ENCODE results near the gene KIFC1. TPM values are rescaled to one million over a fixed set of nuclear protein-coding genes. Genes with fewer than 3 reads are reported as not detected.

Gene KIFC1
- total and polyA plus RNA-seq, 2 donors (not counting 1 experiment from before 2014, with no cell fraction given): 0.79 to 1.0 TPM

DNA sequence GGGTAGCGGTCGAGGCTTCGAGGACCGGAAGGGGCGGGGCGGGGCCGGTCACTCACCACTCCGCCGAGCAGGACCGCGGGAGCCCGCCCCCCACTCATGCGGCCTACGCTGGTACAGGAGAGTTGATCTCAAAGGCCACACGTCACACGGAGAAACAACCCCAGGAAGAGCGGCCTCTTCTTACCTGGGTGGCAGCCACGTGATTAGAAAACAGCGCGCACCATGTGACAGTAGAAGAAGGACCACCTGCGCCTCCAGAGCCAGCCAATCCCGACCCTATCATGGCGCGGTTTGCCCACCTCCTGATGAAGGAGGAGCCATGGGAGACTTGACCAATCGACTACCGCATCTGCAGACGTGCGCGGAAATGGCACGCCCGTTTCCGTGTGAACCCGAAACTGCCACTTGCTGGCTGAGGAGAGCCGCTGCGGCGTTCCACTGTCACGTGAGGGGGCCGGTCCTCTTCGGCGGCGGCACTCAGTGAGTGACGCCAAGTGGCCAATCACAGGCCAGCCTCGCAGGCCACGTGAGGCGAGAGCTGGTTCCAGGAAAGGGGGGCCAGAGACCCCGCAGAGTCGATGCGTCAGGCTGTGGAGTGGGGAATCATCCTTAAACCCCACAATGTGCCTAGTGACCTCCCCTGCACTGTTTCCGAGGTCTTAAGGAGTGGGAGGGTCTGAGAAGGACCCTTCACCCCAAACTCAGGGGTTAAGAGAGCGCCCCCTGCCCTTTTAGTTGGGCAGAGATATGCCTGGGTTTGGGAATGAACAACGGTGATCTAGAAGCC, 26.5 kb downstream of the KIFC1 start, which contains the start of gene CUTA:
CUTA (minus strand) TSS at position 205 of the 787 bp plus-strand sequence; CDS start at position 98, 107 bp downstream.
- H3K4me1 Mint-ChIP-seq: peaks cover 63% of the 10 kb centered on the region
- peak within 1 kb of the TSS; percentile 96 for H3K4me3 Mint-ChIP-seq
- DNase-seq: peak; percentile 100
- H2AFZ ChIP-seq (ENCODE audit: insufficient read depth, low read depth, low read length, poor library complexity, severe bottlenecking): peak within 1 kb of the TSS; percentile 71
- H3K27me3 Mint-ChIP-seq: peaks cover 4% of the 10 kb centered on the region
- peak within 1 kb of the TSS; percentile 97 for H3K27ac Mint-ChIP-seq
- peaks cover 40 to 65% of the 10 kb centered on the region in 2 donors for H3K4me1 ChIP-seq (ENCODE audit: control insufficient read depth in 2 of 2, insufficient read depth in 2 of 2, low read length in 2 of 2)
- ATAC-seq (ENCODE audit: low read depth): peak; percentile 89
- intact Hi-C loops (cut with micrococcal nuclease): loop anchor here (1.0 to 2.0 kb wide), 9 partner anchors 8 to 371 kb away; partner anchors contain the start of genes KIFC1, LEMD2, RXRB and SLC39A7
- CTCF ChIA-PET: interaction anchor here (0.9 to 1.9 kb wide), 7 partner anchors 11 to 153 kb away, joined by 3 to 8 read pairs (median 5); partner anchors contain the start of genes B3GALT4, ZBTB22 and ZBTB9
- H3K9me3 Mint-ChIP-seq (ENCODE audit: insufficient read depth): no peaks in the 10 kb centered on the region
- POLR2A ChIA-PET: interaction anchor here (0.6 to 1.7 kb wide), 12 partner anchors 8 to 446 kb away, joined by 3 to 6 read pairs (median 3); partner anchors contain the start of genes BAK1, RPS18, TAPBP and VPS52
- H3K79me2 ChIP-seq (ENCODE audit: control insufficient read depth, insufficient read depth, low read length): peaks cover 27% of the 10 kb centered on the region
- TF ChIP-seq EZH2 (IDR thresholded peaks at IDR 0.05; ENCODE audit: borderline replicate concordance, insufficient read depth, low read depth, low read length, poor library complexity, severe bottlenecking): no peak
- TF ChIP-seq, protein P1, sequence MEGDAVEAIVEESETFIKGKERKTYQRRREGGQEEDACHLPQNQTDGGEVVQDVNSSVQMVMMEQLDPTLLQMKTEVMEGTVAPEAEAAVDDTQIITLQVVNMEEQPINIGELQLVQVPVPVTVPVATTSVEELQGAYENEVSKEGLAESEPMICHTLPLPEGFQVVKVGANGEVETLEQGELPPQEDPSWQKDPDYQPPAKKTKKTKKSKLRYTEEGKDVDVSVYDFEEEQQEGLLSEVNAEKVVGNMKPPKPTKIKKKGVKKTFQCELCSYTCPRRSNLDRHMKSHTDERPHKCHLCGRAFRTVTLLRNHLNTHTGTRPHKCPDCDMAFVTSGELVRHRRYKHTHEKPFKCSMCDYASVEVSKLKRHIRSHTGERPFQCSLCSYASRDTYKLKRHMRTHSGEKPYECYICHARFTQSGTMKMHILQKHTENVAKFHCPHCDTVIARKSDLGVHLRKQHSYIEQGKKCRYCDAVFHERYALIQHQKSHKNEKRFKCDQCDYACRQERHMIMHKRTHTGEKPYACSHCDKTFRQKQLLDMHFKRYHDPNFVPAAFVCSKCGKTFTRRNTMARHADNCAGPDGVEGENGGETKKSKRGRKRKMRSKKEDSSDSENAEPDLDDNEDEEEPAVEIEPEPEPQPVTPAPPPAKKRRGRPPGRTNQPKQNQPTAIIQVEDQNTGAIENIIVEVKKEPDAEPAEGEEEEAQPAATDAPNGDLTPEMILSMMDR (IDR thresholded peaks at IDR 0.05): peak; percentile 28
- H3K9ac ChIP-seq (ENCODE audit: low read length): peak within 1 kb of the TSS; percentile 89
- peak within 1 kb of the TSS; percentile 92 for H3K4me2 ChIP-seq (replicated peaks; ENCODE audit: low read depth, low read length, poor library complexity, severe bottlenecking)
- H4K20me1 ChIP-seq (ENCODE audit: control insufficient read depth, insufficient read depth, low read length, poor library complexity, severe bottlenecking): peaks cover 2% of the 10 kb centered on the region
- peak within 1 kb of the TSS; percentile 89 to 93 for H3K27ac ChIP-seq (ENCODE audit: low read length in 2 of 2)
- WGBS (ENCODE audit: insufficient coverage): 2% methylated on average over 42 of the region's 51 CpGs
- peaks cover 0 to 3% (median 0%) of the 10 kb centered on the region in 4 experiments for H3K27me3 ChIP-seq (replicated peaks in 1 of 4; ENCODE audit: control extremely low read depth in 1 of 4, control insufficient read depth in 3 of 4, insufficient read depth in 4 of 4, low read length in 3 of 4)
- peaks cover 0 to 33% of the 10 kb centered on the region in 2 experiments for H3K36me3 ChIP-seq (replicated peaks in 1 of 2; ENCODE audit: control extremely low read depth in 1 of 2, control insufficient read depth in 1 of 2, extremely low read depth in 1 of 2, insufficient read depth in 2 of 2, low read length in 1 of 2)
- peak within 1 kb of the TSS; percentile 58 to 84 (median 69) for H3K4me3 ChIP-seq (ENCODE audit: control extremely low read depth in 1 of 5, extremely low read depth in 1 of 5, insufficient read depth in 1 of 5, low read depth in 2 of 5, low read length in 4 of 5)
- H3K9me3 ChIP-seq (ENCODE audit: control extremely low read depth in 1 of 3, control insufficient read depth in 2 of 3, insufficient read depth in 1 of 3, low read length in 2 of 3): no peaks in the 10 kb centered on the region

Measured in B cell (primary cell).